Adipose tissue (tissue), 3 donors: Measurements from ENCODE around the gene AFAP1L1. TPM values are rescaled to one million over a fixed set of nuclear protein-coding genes. Genes with fewer than 3 reads are reported as not detected.

Experiments used
- H3K27ac ChIP-seq: one replicate; pipeline ENCODE4 v1.5.1; 2013; ENCODE audit warnings: low read depth, low read length
- WGBS, 3 donors: extraction: QIAGEN DNeasy Blood & Tissue Kit; methylation state at CpG; one replicate each; pipeline ENCODE4 v1.1.7; 2013; 5-methylcytosine and 5-hydroxymethylcytosine counted together
- polyA plus RNA-seq, 3 donors: library from polyadenylated mRNA; stranded (reverse); fragments of 200-250 nt; gene quantifications; one replicate each; pipeline ENCODE4 v1.2.3, GENCODE V29; 2013
- donor health status: healthy with polysubstance abuse.
- donor health status: Bipolar disorder and iron deficiency.
- donor health status: healthy.

Gene AFAP1L1
- polyA plus RNA-seq, 3 donors: 4.1 to 21.8 (median 16.8) TPM

GRCh38 chr5:149280802-149281201 is 9.1 kb downstream of the AFAP1L1 start:
- no peak overlapping the region for H3K27ac ChIP-seq

GRCh38 chr5:149282027-149282965 is 10.6 kb downstream of the AFAP1L1 start:
- 84 to 87% (median 86%) methylated on average over 12 of the region's 12 CpGs for WGBS, 3 donors

More at GRCh38 chr5:149280802-149281201, 9.1 kb downstream of the AFAP1L1 start:
- 68 to 82% (median 69%) methylated on average over 4 of the region's 4 CpGs for WGBS, 3 donors

GRCh38 chr5:149282966-149283332 is 11.3 kb downstream of the AFAP1L1 start:
- H3K27ac ChIP-seq: no peak overlapping the region
- WGBS, 3 donors: 80 to 84% (median 83%) methylated on average over 5 of the region's 5 CpGs

More at GRCh38 chr5:149282027-149282965, 10.6 kb downstream of the AFAP1L1 start:
- no peak overlapping the region for H3K27ac ChIP-seq

- no peak overlapping the region for H3K27ac ChIP-seq
- WGBS, 3 donors: 64 to 71% (median 69%) methylated on average over 11 of the region's 11 CpGs
Observed at GRCh38 chr5:149283626-149284480, 12.2 kb downstream of the AFAP1L1 start.

- 21 to 51% (median 21%) methylated on average over 5 of the region's 5 CpGs for WGBS, 3 donors
- no peak overlapping the region for H3K27ac ChIP-seq
Observed at GRCh38 chr5:149284501-149284900, 12.8 kb downstream of the AFAP1L1 start.

GRCh38 chr5:149285153-149285552 is 13.5 kb downstream of the AFAP1L1 start:
- no peak overlapping the region for H3K27ac ChIP-seq
- WGBS, 3 donors: 68 to 80% (median 76%) methylated on average over 1 of the region's 1 CpG

GRCh38 chr5:149288436-149288835 is 16.8 kb downstream of the AFAP1L1 start:
- WGBS, 3 donors: 56 to 83% (median 58%) methylated on average over 8 of the region's 8 CpGs
- H3K27ac ChIP-seq: no peak overlapping the region

- whole genome bisulfite sequencing, 3 donors: 22 to 58% (median 25%) methylated on average over 7 of the region's 7 CpGs
- no peak overlapping the region for H3K27ac ChIP-seq
Observed at GRCh38 chr5:149289301-149289700, 17.6 kb downstream of the AFAP1L1 start.

GRCh38 chr5:149294872-149295829 is 23.5 kb downstream of the AFAP1L1 start:
- WGBS, 3 donors: 51 to 65% (median 55%) methylated on average over 10 of the region's 10 CpGs
- H3K27ac ChIP-seq: no peak overlapping the region

- H3K27ac ChIP-seq: no peak overlapping the region
- WGBS, 3 donors: 79 to 84% (median 83%) methylated on average over 5 of the region's 5 CpGs
Observed at GRCh38 chr5:149297340-149298025, 25.8 kb downstream of the AFAP1L1 start.

- no peak overlapping the region for H3K27ac ChIP-seq
- WGBS, 3 donors: 44 to 65% (median 51%) methylated on average over 1 of the region's 1 CpG
Observed at GRCh38 chr5:149298163-149298562, 26.5 kb downstream of the AFAP1L1 start.

GRCh38 chr5:149298842-149299404 is 27.3 kb downstream of the AFAP1L1 start:
- H3K27ac ChIP-seq: no peak overlapping the region
- 32 to 60% (median 42%) methylated on average over 10 to 11 of the region's 11 CpGs for WGBS, 3 donors

GRCh38 chr5:149299451-149300054 is 27.9 kb downstream of the AFAP1L1 start:
- H3K27ac ChIP-seq: no peak overlapping the region

GRCh38 chr5:149300441-149300840 is 28.8 kb downstream of the AFAP1L1 start:
- 83 to 92% (median 90%) methylated on average over 6 of the region's 6 CpGs for WGBS, 3 donors
- H3K27ac ChIP-seq: no peak overlapping the region

More at GRCh38 chr5:149299451-149300054, 27.9 kb downstream of the AFAP1L1 start:
- 49 to 66% (median 52%) methylated on average over 13 to 14 of the region's 14 CpGs for WGBS, 3 donors

GRCh38 chr5:149301049-149301743 is 29.5 kb downstream of the AFAP1L1 start:
- no peak overlapping the region for H3K27ac ChIP-seq
- WGBS, 3 donors: 91 to 95% (median 91%) methylated on average over 13 of the region's 13 CpGs

GRCh38 chr5:149301744-149302380 is 30.2 kb downstream of the AFAP1L1 start:
- no peak overlapping the region for H3K27ac ChIP-seq
- 75 to 78% (median 77%) methylated on average over 8 of the region's 8 CpGs for WGBS, 3 donors
